ENCODE results near the gene CISD1.

CISD1 gene

GRCh38 chr10:58322835-58323209 is 53.9 kb downstream of the CISD1 start:
- Histone ChIP-seq H3K36me3 (ENCODE audit: control insufficient read depth in 4 of 4, insufficient read depth in 4 of 4, low read length in 3 of 4) (no peaks in the 10 kb centered on the region), H3K4me1 (ENCODE audit: control extremely low read depth in 1 of 4, control insufficient read depth in 4 of 4, insufficient read depth in 4 of 4, low read length in 3 of 4) (peaks cover 5 to 14% (median 9%) of the 10 kb centered on the region in 4 experiments), H3K27me3 (replicated peaks in 2 of 5; ENCODE audit: control insufficient read depth in 4 of 5, insufficient read depth in 5 of 5, low read length in 4 of 5) (no peaks in the 10 kb centered on the region), H3K4me3 (ENCODE audit: control insufficient read depth in 1 of 7, extremely low read depth in 1 of 7, insufficient read depth in 4 of 7, low read depth in 2 of 7, low read length in 6 of 7) (peak overlapping the region in 1 of 7 experiments; percentile 20), H3K9me3 (ENCODE audit: control extremely low read depth in 1 of 5, control insufficient read depth in 4 of 5, insufficient read depth in 2 of 5, low read depth in 1 of 5, low read length in 4 of 5) (peaks cover 0 to 2% (median 0%) of the 10 kb centered on the region in 5 experiments), H3K27ac (ENCODE audit: insufficient read depth in 1 of 2, low read depth in 1 of 2, low read length in 2 of 2, poor library complexity in 1 of 2, severe bottlenecking in 2 of 2) (no peak overlapping the region)
- POLR2A ChIA-PET: no interaction called here
- no peak for DNase-seq
- CTCF ChIA-PET: interaction anchor here (1.2 to 2.1 kb wide), 2 partner anchors 7 to 23 kb away, joined by 3 to 8 read pairs; no protein-coding TSS in a partner anchor
- no CpG with 5 or more reads among the region's 1 CpG for WGBS (ENCODE audit: insufficient coverage)

GRCh38 chr10:58326967-58327381 is 58.0 kb downstream of the CISD1 start:
- H3K27ac ChIP-seq (ENCODE audit: insufficient read depth in 1 of 2, low read depth in 1 of 2, low read length in 2 of 2, poor library complexity in 1 of 2, severe bottlenecking in 2 of 2): no peak overlapping the region
- H3K9me3 ChIP-seq (ENCODE audit: control extremely low read depth in 1 of 5, control insufficient read depth in 4 of 5, insufficient read depth in 2 of 5, low read depth in 1 of 5, low read length in 4 of 5): peaks cover 0 to 5% (median 0%) of the 10 kb centered on the region in 5 experiments
- H3K27me3 ChIP-seq (replicated peaks in 2 of 5; ENCODE audit: control insufficient read depth in 4 of 5, insufficient read depth in 5 of 5, low read length in 4 of 5): no peaks in the 10 kb centered on the region
- no peak overlapping the region for H3K4me3 ChIP-seq (ENCODE audit: control insufficient read depth in 1 of 7, extremely low read depth in 1 of 7, insufficient read depth in 4 of 7, low read depth in 2 of 7, low read length in 6 of 7)
- WGBS (ENCODE audit: insufficient coverage): 78% methylated on average over 21 of the region's 25 CpGs
- H3K4me1 ChIP-seq (ENCODE audit: control extremely low read depth in 1 of 4, control insufficient read depth in 4 of 4, insufficient read depth in 4 of 4, low read length in 3 of 4): peaks cover 5 to 14% (median 9%) of the 10 kb centered on the region in 4 experiments
- DNase-seq: no peak
- ChIA-PET CTCF (interaction anchor here (1.2 to 1.9 kb wide), 3 partner anchors 10 to 37 kb away, joined by 3 to 7 read pairs (median 3); no protein-coding TSS in a partner anchor), POLR2A (no interaction called here)
- H3K36me3 ChIP-seq (ENCODE audit: control insufficient read depth in 4 of 4, insufficient read depth in 4 of 4, low read length in 3 of 4): no peaks in the 10 kb centered on the region

- no peak overlapping the region for H3K27ac ChIP-seq (ENCODE audit: insufficient read depth in 1 of 2, low read depth in 1 of 2, low read length in 2 of 2, poor library complexity in 1 of 2, severe bottlenecking in 2 of 2)
- H3K36me3 ChIP-seq (ENCODE audit: control insufficient read depth in 4 of 4, insufficient read depth in 4 of 4, low read length in 3 of 4): no peaks in the 10 kb centered on the region
- H3K4me1 ChIP-seq (ENCODE audit: control extremely low read depth in 1 of 4, control insufficient read depth in 4 of 4, insufficient read depth in 4 of 4, low read length in 3 of 4): peaks cover 0 to 1% (median under 1%) of the 10 kb centered on the region in 4 experiments
- no peak for DNase-seq
- peaks cover 0 to 5% (median 0%) of the 10 kb centered on the region in 5 experiments for H3K9me3 ChIP-seq (ENCODE audit: control extremely low read depth in 1 of 5, control insufficient read depth in 4 of 5, insufficient read depth in 2 of 5, low read depth in 1 of 5, low read length in 4 of 5)
- POLR2A ChIA-PET: no interaction called here
- no peaks in the 10 kb centered on the region for H3K27me3 ChIP-seq (replicated peaks in 2 of 5; ENCODE audit: control insufficient read depth in 4 of 5, insufficient read depth in 5 of 5, low read length in 4 of 5)
- WGBS (ENCODE audit: insufficient coverage): no CpG with 5 or more reads among the region's 1 CpG
- no peak overlapping the region for H3K4me3 ChIP-seq (ENCODE audit: control insufficient read depth in 1 of 7, extremely low read depth in 1 of 7, insufficient read depth in 4 of 7, low read depth in 2 of 7, low read length in 6 of 7)
- CTCF ChIA-PET: interaction anchor here (1.7 to 1.9 kb wide), 2 partner anchors 8 to 38 kb away, joined by 3 to 7 read pairs; no protein-coding TSS in a partner anchor
Observed at GRCh38 chr10:58328233-58328632, 59.3 kb downstream of the CISD1 start.

- H3K27me3 ChIP-seq (replicated peaks in 2 of 5; ENCODE audit: control insufficient read depth in 4 of 5, insufficient read depth in 5 of 5, low read length in 4 of 5): no peaks in the 10 kb centered on the region
- H3K9me3 ChIP-seq (ENCODE audit: control extremely low read depth in 1 of 5, control insufficient read depth in 4 of 5, insufficient read depth in 2 of 5, low read depth in 1 of 5, low read length in 4 of 5): peaks cover 0 to 5% (median 0%) of the 10 kb centered on the region in 5 experiments
- CTCF ChIA-PET: no interaction called here
- H3K4me3 ChIP-seq (ENCODE audit: control insufficient read depth in 1 of 7, extremely low read depth in 1 of 7, insufficient read depth in 4 of 7, low read depth in 2 of 7, low read length in 6 of 7): no peak overlapping the region
- POLR2A ChIA-PET: no interaction called here
- no peak for DNase-seq
- H3K4me1 ChIP-seq (ENCODE audit: control extremely low read depth in 1 of 4, control insufficient read depth in 4 of 4, insufficient read depth in 4 of 4, low read length in 3 of 4): peaks cover 3 to 8% (median 4%) of the 10 kb centered on the region in 4 experiments
- no peak overlapping the region for H3K27ac ChIP-seq (ENCODE audit: insufficient read depth in 1 of 2, low read depth in 1 of 2, low read length in 2 of 2, poor library complexity in 1 of 2, severe bottlenecking in 2 of 2)
- no peaks in the 10 kb centered on the region for H3K36me3 ChIP-seq (ENCODE audit: control insufficient read depth in 4 of 4, insufficient read depth in 4 of 4, low read length in 3 of 4)
- no CpG with 5 or more reads among the region's 1 CpG for WGBS (ENCODE audit: insufficient coverage)
Observed at GRCh38 chr10:58330431-58330830, 61.5 kb downstream of the CISD1 start.

- peak in 1 of 3 donors; percentile 19 for DNase-seq
- ChIA-PET POLR2A (no interaction called here), CTCF (interaction anchor here (0.7 kb wide), 1 partner anchor 154 kb away, joined by 3 read pairs; no protein-coding TSS in a partner anchor)
- Histone ChIP-seq H3K36me3 (ENCODE audit: control insufficient read depth in 4 of 4, insufficient read depth in 4 of 4, low read length in 3 of 4) (no peaks in the 10 kb centered on the region), H3K27ac (ENCODE audit: insufficient read depth in 1 of 2, low read depth in 1 of 2, low read length in 2 of 2, poor library complexity in 1 of 2, severe bottlenecking in 2 of 2) (no peak overlapping the region), H3K4me3 (ENCODE audit: control insufficient read depth in 1 of 7, extremely low read depth in 1 of 7, insufficient read depth in 4 of 7, low read depth in 2 of 7, low read length in 6 of 7) (no peak overlapping the region), H3K4me1 (ENCODE audit: control extremely low read depth in 1 of 4, control insufficient read depth in 4 of 4, insufficient read depth in 4 of 4, low read length in 3 of 4) (peaks cover 5 to 15% (median 11%) of the 10 kb centered on the region in 4 experiments), H3K27me3 (replicated peaks in 2 of 5; ENCODE audit: control insufficient read depth in 4 of 5, insufficient read depth in 5 of 5, low read length in 4 of 5) (no peaks in the 10 kb centered on the region), H3K9me3 (ENCODE audit: control extremely low read depth in 1 of 5, control insufficient read depth in 4 of 5, insufficient read depth in 2 of 5, low read depth in 1 of 5, low read length in 4 of 5) (peaks cover 0 to 5% (median 0%) of the 10 kb centered on the region in 5 experiments)
- WGBS (ENCODE audit: insufficient coverage): 100% methylated on average over 1 of the region's 2 CpGs
Observed at GRCh38 chr10:58331646-58332045, 62.7 kb downstream of the CISD1 start.

GRCh38 chr10:58334817-58335305 is 65.9 kb downstream of the CISD1 start, which contains the start of gene UBE2D1:
Gene UBE2D1 (plus strand): TSS chr10:58335006. CDS start chr10:58335202, 196 bp downstream.
- peak within 1 kb of the TSS in 1 of 2 experiments; percentile 61 for H3K27ac ChIP-seq (ENCODE audit: insufficient read depth in 1 of 2, low read depth in 1 of 2, low read length in 2 of 2, poor library complexity in 1 of 2, severe bottlenecking in 2 of 2)
- peaks cover 5 to 15% (median 11%) of the 10 kb centered on the region in 4 experiments for H3K4me1 ChIP-seq (ENCODE audit: control extremely low read depth in 1 of 4, control insufficient read depth in 4 of 4, insufficient read depth in 4 of 4, low read length in 3 of 4)
- peak; percentile 77 to 90 (median 86) for DNase-seq
- CTCF ChIA-PET: interaction anchor here (0.9 to 1.3 kb wide), 2 partner anchors 44 to 50 kb away, joined by 4 read pairs; no protein-coding TSS in a partner anchor
- POLR2A ChIA-PET: no interaction called here
- H3K4me3 ChIP-seq (ENCODE audit: control insufficient read depth in 1 of 7, extremely low read depth in 1 of 7, insufficient read depth in 4 of 7, low read depth in 2 of 7, low read length in 6 of 7): peak within 1 kb of the TSS; percentile 73 to 93 (median 87)
- no peaks in the 10 kb centered on the region for H3K36me3 ChIP-seq (ENCODE audit: control insufficient read depth in 4 of 4, insufficient read depth in 4 of 4, low read length in 3 of 4)
- H3K27me3 ChIP-seq (replicated peaks in 2 of 5; ENCODE audit: control insufficient read depth in 4 of 5, insufficient read depth in 5 of 5, low read length in 4 of 5): no peaks in the 10 kb centered on the region
- H3K9me3 ChIP-seq (ENCODE audit: control extremely low read depth in 1 of 5, control insufficient read depth in 4 of 5, insufficient read depth in 2 of 5, low read depth in 1 of 5, low read length in 4 of 5): no peaks in the 10 kb centered on the region
- under 1% methylated on average over 49 of the region's 49 CpGs for WGBS (ENCODE audit: insufficient coverage)

- CTCF ChIA-PET: interaction anchor here (0.9 to 2.8 kb wide), 3 partner anchors 8 to 49 kb away, joined by 4 to 7 read pairs (median 4); no protein-coding TSS in a partner anchor
- Histone ChIP-seq H3K36me3 (ENCODE audit: control insufficient read depth in 4 of 4, insufficient read depth in 4 of 4, low read length in 3 of 4) (no peaks in the 10 kb centered on the region), H3K9me3 (ENCODE audit: control extremely low read depth in 1 of 5, control insufficient read depth in 4 of 5, insufficient read depth in 2 of 5, low read depth in 1 of 5, low read length in 4 of 5) (no peaks in the 10 kb centered on the region), H3K27me3 (replicated peaks in 2 of 5; ENCODE audit: control insufficient read depth in 4 of 5, insufficient read depth in 5 of 5, low read length in 4 of 5) (no peaks in the 10 kb centered on the region), H3K27ac (ENCODE audit: insufficient read depth in 1 of 2, low read depth in 1 of 2, low read length in 2 of 2, poor library complexity in 1 of 2, severe bottlenecking in 2 of 2) (peak overlapping the region in 1 of 2 experiments; percentile 61), H3K4me3 (ENCODE audit: control insufficient read depth in 1 of 7, extremely low read depth in 1 of 7, insufficient read depth in 4 of 7, low read depth in 2 of 7, low read length in 6 of 7) (peak overlapping the region; percentile 73 to 93 (median 87)), H3K4me1 (ENCODE audit: control extremely low read depth in 1 of 4, control insufficient read depth in 4 of 4, insufficient read depth in 4 of 4, low read length in 3 of 4) (peaks cover 5 to 19% (median 11%) of the 10 kb centered on the region in 4 experiments)
- peak; percentile 4 to 40 (median 19) for DNase-seq
- POLR2A ChIA-PET: no interaction called here
- 2% methylated on average over 35 of the region's 37 CpGs for WGBS (ENCODE audit: insufficient coverage)
Observed at GRCh38 chr10:58335306-58336005, 66.5 kb downstream of the CISD1 start.
